Activated T-helper 2 cell treated with anti-CD3 and anti-CD28 coated beads, Interferon-gamma antibody, Interleukin-2, Interleukin-4, amounts not matched to agents 10 μg/mL and 5 μg/mL and 100 μg/mL, durations not matched to agents 14 hours and 24 hours and 36 hours (primary cell): ENCODE data around the gene FARP2. TPM values are rescaled to one million over a fixed set of nuclear protein-coding genes. Genes with fewer than 3 reads are reported as not detected.
"Not testable (repeated sequence)": the region's sequence is repeated elsewhere in the genome, so short reads cannot be mapped to it uniquely, and the experiment has no call there.

ENCODE experiments used
- DNase-seq: peaks from one replicate; pipeline ENCODE4 v3.0.0; 2021; ENCODE audit warnings: low spot score
- H3K27ac Mint-ChIP-seq: one replicate; pipeline ENCODE4 v1.8.0; 2021; ENCODE audit warnings: mixed read lengths
- H3K27me3 Mint-ChIP-seq: one replicate; pipeline ENCODE4 v1.8.0; 2021; ENCODE audit warnings: low read depth, mixed read lengths
- H3K36me3 Mint-ChIP-seq: one replicate; pipeline ENCODE4 v1.8.0; 2021; ENCODE audit warnings: low read depth, mixed read lengths
- H3K4me1 Mint-ChIP-seq: one replicate; pipeline ENCODE4 v1.8.0; 2021; ENCODE audit warnings: low read depth, mixed read lengths
- H3K4me3 Mint-ChIP-seq: one replicate; pipeline ENCODE4 v1.8.0; 2021; ENCODE audit warnings: low read depth, mild to moderate bottlenecking, moderate library complexity, mixed read lengths
- H3K9me3 Mint-ChIP-seq: one replicate; pipeline ENCODE4 v1.8.0; 2021; ENCODE audit warnings: mixed read lengths
- intact Hi-C: fragments of 100-400 bp; cut with micrococcal nuclease; formaldehyde crosslinking; loops from one replicate; pipeline ENCODE4 v1.15.1; 2023
- total RNA-seq: library from RNA; stranded (reverse); gene quantifications from 2 replicates; pipeline ENCODE4 v1.2.3, GENCODE V29; 2022

The FARP2 gene
- total RNA-seq, 1 donor from 2014 or later: 38.1 TPM

GRCh38 chr2:241357531-241357930 is 1.4 kb downstream of the FARP2 start:
- intact Hi-C loops: loop anchor here (2.0 to 5.0 kb wide), 4 partner anchors 85 to 345 kb away; partner anchors contain the start of genes ING5 and STK25
- Mint-ChIP-seq H3K36me3 (peaks cover 22% of the 10 kb centered on the region), H3K9me3 (no peaks in the 10 kb centered on the region), H3K27me3 (no peaks in the 10 kb centered on the region), H3K4me1 (peaks cover 29% of the 10 kb centered on the region), H3K4me3 (peak overlapping the region; percentile 84), H3K27ac (peak overlapping the region; percentile 59)
- no peak for DNase-seq

- DNase-seq: no peak
- Mint-ChIP-seq H3K27ac (no peak overlapping the region), H3K36me3 (peaks cover 15% of the 10 kb centered on the region), H3K9me3 (no peaks in the 10 kb centered on the region), H3K4me3 (peak overlapping the region; percentile 27), H3K4me1 (peaks cover 29% of the 10 kb centered on the region), H3K27me3 (no peaks in the 10 kb centered on the region)
- intact Hi-C loops: loop anchor here (5.0 kb wide), 3 partner anchors 84 to 344 kb away; partner anchors contain the start of gene ING5
Measured at GRCh38 chr2:241358470-241358869, 2.4 kb downstream of the FARP2 start.

GRCh38 chr2:241359481-241360045 is 3.5 kb downstream of the FARP2 start:
- no peak overlapping the region for H3K4me3 Mint-ChIP-seq
- H3K27ac Mint-ChIP-seq: no peak overlapping the region
- no peaks in the 10 kb centered on the region for H3K9me3 Mint-ChIP-seq
- peaks cover 5% of the 10 kb centered on the region for H3K36me3 Mint-ChIP-seq
- H3K4me1 Mint-ChIP-seq: peaks cover 28% of the 10 kb centered on the region
- no peaks in the 10 kb centered on the region for H3K27me3 Mint-ChIP-seq
- intact Hi-C loops: loop anchor here (5.0 kb wide), 3 partner anchors 83 to 343 kb away; partner anchors contain the start of gene ING5
- no peak for DNase-seq

- intact Hi-C loops: no loop called here
- Mint-ChIP-seq H3K36me3 (no peaks in the 10 kb centered on the region), H3K27ac (no peak overlapping the region), H3K27me3 (no peaks in the 10 kb centered on the region), H3K9me3 (no peaks in the 10 kb centered on the region), H3K4me1 (peaks cover 17% of the 10 kb centered on the region), H3K4me3 (no peak overlapping the region)
- no peak for DNase-seq
Measured at GRCh38 chr2:241363426-241363825, 7.3 kb downstream of the FARP2 start.

GRCh38 chr2:241364781-241365180 is 8.7 kb downstream of the FARP2 start:
- Mint-ChIP-seq H3K9me3 (no peaks in the 10 kb centered on the region), H3K36me3 (no peaks in the 10 kb centered on the region), H3K27ac (no peak overlapping the region), H3K4me1 (peaks cover 12% of the 10 kb centered on the region), H3K27me3 (no peaks in the 10 kb centered on the region), H3K4me3 (no peak overlapping the region)
- no peak for DNase-seq
- intact Hi-C loops: no loop called here

- Mint-ChIP-seq H3K4me1 (peaks cover 5% of the 10 kb centered on the region), H3K27ac (no peak overlapping the region), H3K27me3 (no peaks in the 10 kb centered on the region), H3K9me3 (no peaks in the 10 kb centered on the region), H3K4me3 (no peak overlapping the region), H3K36me3 (no peaks in the 10 kb centered on the region)
- no peak for DNase-seq
- intact Hi-C loops: no loop called here
Measured at GRCh38 chr2:241366678-241367077, 10.6 kb downstream of the FARP2 start.

GRCh38 chr2:241368643-241369042 is 12.6 kb downstream of the FARP2 start:
- H3K27ac Mint-ChIP-seq: no peak overlapping the region
- H3K9me3 Mint-ChIP-seq: no peaks in the 10 kb centered on the region
- no peak overlapping the region for H3K4me3 Mint-ChIP-seq
- intact Hi-C loops: no loop called here
- no peak for DNase-seq
- peaks cover 5% of the 10 kb centered on the region for H3K4me1 Mint-ChIP-seq
- no peaks in the 10 kb centered on the region for H3K27me3 Mint-ChIP-seq
- no peaks in the 10 kb centered on the region for H3K36me3 Mint-ChIP-seq

- Mint-ChIP-seq H3K36me3 (peaks cover 16% of the 10 kb centered on the region), H3K4me1 (peaks cover 6% of the 10 kb centered on the region), H3K27me3 (no peaks in the 10 kb centered on the region), H3K4me3 (no peak overlapping the region), H3K9me3 (no peaks in the 10 kb centered on the region), H3K27ac (no peak overlapping the region)
- no peak for DNase-seq
- intact Hi-C loops: no loop called here
Measured at GRCh38 chr2:241372361-241372992, 16.4 kb downstream of the FARP2 start.

GRCh38 chr2:241373446-241373845 is 17.4 kb downstream of the FARP2 start:
- intact Hi-C loops: no loop called here
- DNase-seq: no peak
- no peaks in the 10 kb centered on the region for H3K9me3 Mint-ChIP-seq
- no peaks in the 10 kb centered on the region for H3K27me3 Mint-ChIP-seq
- no peak overlapping the region for H3K27ac Mint-ChIP-seq
- H3K4me3 Mint-ChIP-seq: no peak overlapping the region
- H3K36me3 Mint-ChIP-seq: peaks cover 16% of the 10 kb centered on the region
- H3K4me1 Mint-ChIP-seq: peaks cover 6% of the 10 kb centered on the region

- peaks cover 16% of the 10 kb centered on the region for H3K36me3 Mint-ChIP-seq
- H3K27me3 Mint-ChIP-seq, H3K9me3 Mint-ChIP-seq, H3K27ac Mint-ChIP-seq, DNase-seq, H3K4me3 Mint-ChIP-seq, intact Hi-C loops, H3K4me1 Mint-ChIP-seq: not testable (repeated sequence)
Measured at GRCh38 chr2:241373906-241374305, 17.8 kb downstream of the FARP2 start.

- no peak overlapping the region for H3K4me3 Mint-ChIP-seq
- H3K36me3 Mint-ChIP-seq: peaks cover 16% of the 10 kb centered on the region
- intact Hi-C loops: no loop called here
- no peaks in the 10 kb centered on the region for H3K27me3 Mint-ChIP-seq
- no peak overlapping the region for H3K27ac Mint-ChIP-seq
- peaks cover 6% of the 10 kb centered on the region for H3K4me1 Mint-ChIP-seq
- DNase-seq: no peak
- no peaks in the 10 kb centered on the region for H3K9me3 Mint-ChIP-seq
Measured at GRCh38 chr2:241375300-241375699, 19.2 kb downstream of the FARP2 start.

- peaks cover 6% of the 10 kb centered on the region for H3K4me1 Mint-ChIP-seq
- H3K27ac Mint-ChIP-seq: no peak overlapping the region
- no peak overlapping the region for H3K4me3 Mint-ChIP-seq
- no peak for DNase-seq
- no peaks in the 10 kb centered on the region for H3K9me3 Mint-ChIP-seq
- peaks cover 16% of the 10 kb centered on the region for H3K36me3 Mint-ChIP-seq
- H3K27me3 Mint-ChIP-seq: no peaks in the 10 kb centered on the region
- intact Hi-C loops: no loop called here
Measured at GRCh38 chr2:241376808-241377207, 20.7 kb downstream of the FARP2 start.

- Mint-ChIP-seq H3K9me3 (no peaks in the 10 kb centered on the region), H3K4me3 (no peak overlapping the region), H3K36me3 (peaks cover 16% of the 10 kb centered on the region), H3K4me1 (peaks cover 6% of the 10 kb centered on the region), H3K27ac (no peak overlapping the region), H3K27me3 (no peaks in the 10 kb centered on the region)
- intact Hi-C loops: no loop called here
- DNase-seq: no peak
Measured at GRCh38 chr2:241378816-241379215, 22.7 kb downstream of the FARP2 start.
